WTC11 (cell line): ENCODE data around the gene PLEKHA3. TPM values are rescaled to one million over a fixed set of nuclear protein-coding genes. Genes with fewer than 3 reads are reported as not detected.

Experiments used
- ATF1 ChIP-seq: sonication (generic); formaldehyde crosslinking; IDR thresholded peaks from 2 replicates; pipeline ENCODE4 v1.8.1; 2023; ENCODE audit warnings: mild to moderate bottlenecking, moderate library complexity, missing genetic modification reagents
- ATF3 ChIP-seq: sonication (generic); formaldehyde crosslinking; conservative IDR thresholded peaks from 2 replicates; pipeline ENCODE4 v1.8.1; 2022; ENCODE audit warnings: mild to moderate bottlenecking, missing genetic modification reagents
- CREB1 ChIP-seq: sonication (generic); formaldehyde crosslinking; IDR thresholded peaks from 2 replicates; pipeline ENCODE4 v1.8.0; 2023; ENCODE audit warnings: mild to moderate bottlenecking, missing genetic modification reagents
- CTCF ChIP-seq: fragments of 200-600 bp; IDR thresholded peaks from 2 replicates; pipeline ENCODE4 v1.8.0; 2022; ENCODE audit warnings: antibody characterized with exemption
- ELF4 ChIP-seq: sonication (generic); formaldehyde crosslinking; IDR thresholded peaks from 2 replicates; pipeline ENCODE4 v1.8.1; 2022; ENCODE audit warnings: low read depth, mild to moderate bottlenecking, moderate library complexity, missing genetic modification reagents
- EMX1 ChIP-seq: fragments of 250-450 bp; sonication (Bioruptor Pico); IDR thresholded peaks from 2 replicates; pipeline ENCODE4 v1.8.0; 2021; ENCODE audit warnings: mild to moderate bottlenecking
- GABPB1 ChIP-seq: sonication (generic); formaldehyde crosslinking; IDR thresholded peaks from 2 replicates; pipeline ENCODE4 v1.8.1; 2023; ENCODE audit warnings: mild to moderate bottlenecking, missing genetic modification reagents
- HMGXB4 ChIP-seq: sonication (generic); formaldehyde crosslinking; IDR thresholded peaks from 2 replicates; pipeline ENCODE4 v1.8.1; 2023; ENCODE audit warnings: mild to moderate bottlenecking, moderate library complexity, missing genetic modification reagents
- JAZF1 ChIP-seq: fragments of 250-450 bp; sonication (Bioruptor Pico); IDR thresholded peaks from 2 replicates; pipeline ENCODE4 v1.9.0; 2021; ENCODE audit warnings: moderate library complexity, mild to moderate bottlenecking, inconsistent platforms
- NFATC4 ChIP-seq: fragments of 250-450 bp; sonication (Bioruptor Pico); IDR thresholded peaks from 2 replicates; pipeline ENCODE4 v1.9.0; 2021; ENCODE audit warnings: mild to moderate bottlenecking
- NFYB ChIP-seq: sonication (generic); formaldehyde crosslinking; conservative IDR thresholded peaks from 2 replicates; pipeline ENCODE4 v1.8.0; 2022; ENCODE audit warnings: low read depth, missing genetic modification reagents
- SP1 ChIP-seq: sonication (generic); formaldehyde crosslinking; conservative IDR thresholded peaks from 2 replicates; pipeline ENCODE4 v1.8.1; 2022; ENCODE audit warnings: missing genetic modification reagents
- ZNF263 ChIP-seq: sonication (generic); formaldehyde crosslinking; IDR thresholded peaks from 2 replicates; pipeline ENCODE4 v1.8.1; 2022; ENCODE audit warnings: low read depth, mild to moderate bottlenecking, moderate library complexity, missing genetic modification reagents
- total RNA-seq: library from RNA; stranded (reverse); gene quantifications from 3 replicates; pipeline ENCODE4 v1.2.3, GENCODE V29; 2021
- TF ChIP-seq, protein P1 (sequence below): fragments of 250-450 bp; sonication (Bioruptor Pico); IDR thresholded peaks from 2 replicates; pipeline ENCODE4 v1.9.0; 2021; ENCODE audit warnings: mild to moderate bottlenecking
- TF ChIP-seq, protein P2 (sequence below): sonication (generic); formaldehyde crosslinking; IDR thresholded peaks from 2 replicates; pipeline ENCODE4 v1.8.1; 2022; ENCODE audit warnings: low read depth, mild to moderate bottlenecking, moderate library complexity, missing genetic modification reagents, borderline replicate concordance
- TF ChIP-seq, protein P3 (sequence below): sonication (generic); formaldehyde crosslinking; IDR thresholded peaks from 2 replicates; pipeline ENCODE4 v1.8.0; 2023; ENCODE audit warnings: missing genetic modification reagents, mild to moderate bottlenecking, borderline replicate concordance
- TF ChIP-seq, protein P4 (sequence below): fragments of 250-450 bp; sonication (Bioruptor Pico); IDR thresholded peaks from 2 replicates; pipeline ENCODE4 v1.9.0; 2021; ENCODE audit warnings: mild to moderate bottlenecking

PLEKHA3 gene
- total RNA-seq, 1 experiment from 2014 or later = 18.7 TPM

DNA sequence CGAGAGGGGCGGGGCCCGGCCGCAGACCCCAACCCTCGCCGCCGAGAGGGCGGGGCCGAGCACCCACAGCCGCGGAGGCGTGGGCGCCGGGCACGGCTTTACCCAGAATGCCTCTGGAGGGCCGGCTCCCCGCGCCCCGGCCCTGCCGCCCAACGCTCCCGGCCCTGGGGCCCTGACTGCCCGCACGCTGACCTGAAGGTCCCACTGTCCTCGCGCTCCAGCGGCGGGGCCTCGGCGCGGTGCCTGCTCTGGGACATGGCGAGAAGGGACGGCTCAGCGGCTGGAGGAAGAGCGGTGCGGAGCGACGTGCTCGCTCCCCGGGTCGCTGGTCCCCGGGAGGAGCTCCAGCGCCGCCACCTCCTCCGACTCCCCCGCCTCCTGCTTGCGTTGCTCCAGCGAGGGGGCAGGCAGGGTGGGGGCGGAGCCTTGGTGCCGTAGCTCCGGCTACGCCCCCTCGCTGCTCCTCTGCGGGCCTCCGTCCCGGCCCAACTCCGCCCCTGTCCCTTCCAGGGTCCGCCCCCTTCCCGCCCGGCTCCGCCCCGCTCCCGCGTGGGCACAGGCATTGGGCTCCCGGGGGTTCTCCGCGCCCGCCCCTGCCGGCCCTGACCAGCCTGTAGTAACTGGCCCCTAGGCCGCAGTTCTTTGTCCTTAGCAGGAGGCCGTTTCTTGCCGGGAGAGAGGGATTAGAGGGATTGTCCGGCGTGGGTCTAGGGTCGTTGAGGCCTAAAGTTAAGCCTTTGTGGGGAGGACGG is 29.3 kb upstream of the PLEKHA3 start, which contains the start of the genes PJVK and PRKRA (continued):
- no peak for TF ChIP-seq ELF4 (CRISPR knock-in tag)
- TF ChIP-seq NFATC4 (CRISPR knock-in tag) = no peak; the same call in 1 of the 2 replicates
- TF ChIP-seq CREB1 (CRISPR knock-in tag) = no peak; the same call in 1 of the 2 replicates
- 0 out of 2 replicates have a peak, but pooled peaks have one; percentile 49 for TF ChIP-seq EMX1 (CRISPR knock-in tag)
- TF ChIP-seq, protein P1, sequence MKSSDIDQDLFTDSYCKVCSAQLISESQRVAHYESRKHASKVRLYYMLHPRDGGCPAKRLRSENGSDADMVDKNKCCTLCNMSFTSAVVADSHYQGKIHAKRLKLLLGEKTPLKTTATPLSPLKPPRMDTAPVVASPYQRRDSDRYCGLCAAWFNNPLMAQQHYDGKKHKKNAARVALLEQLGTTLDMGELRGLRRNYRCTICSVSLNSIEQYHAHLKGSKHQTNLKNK = peak; percentile 64; the same call in 1 of the 2 replicates
- TF ChIP-seq HMGXB4 (CRISPR knock-in tag) = peak; percentile 73; the same call in 1 of the 2 replicates
- no peak for TF ChIP-seq NFYB
- TF ChIP-seq, protein P2, sequence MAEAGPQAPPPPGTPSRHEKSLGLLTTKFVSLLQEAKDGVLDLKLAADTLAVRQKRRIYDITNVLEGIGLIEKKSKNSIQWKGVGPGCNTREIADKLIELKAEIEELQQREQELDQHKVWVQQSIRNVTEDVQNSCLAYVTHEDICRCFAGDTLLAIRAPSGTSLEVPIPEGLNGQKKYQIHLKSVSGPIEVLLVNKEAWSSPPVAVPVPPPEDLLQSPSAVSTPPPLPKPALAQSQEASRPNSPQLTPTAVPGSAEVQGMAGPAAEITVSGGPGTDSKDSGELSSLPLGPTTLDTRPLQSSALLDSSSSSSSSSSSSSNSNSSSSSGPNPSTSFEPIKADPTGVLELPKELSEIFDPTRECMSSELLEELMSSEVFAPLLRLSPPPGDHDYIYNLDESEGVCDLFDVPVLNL (CRISPR knock-in tag) = no peak
- TF ChIP-seq, protein P3, sequence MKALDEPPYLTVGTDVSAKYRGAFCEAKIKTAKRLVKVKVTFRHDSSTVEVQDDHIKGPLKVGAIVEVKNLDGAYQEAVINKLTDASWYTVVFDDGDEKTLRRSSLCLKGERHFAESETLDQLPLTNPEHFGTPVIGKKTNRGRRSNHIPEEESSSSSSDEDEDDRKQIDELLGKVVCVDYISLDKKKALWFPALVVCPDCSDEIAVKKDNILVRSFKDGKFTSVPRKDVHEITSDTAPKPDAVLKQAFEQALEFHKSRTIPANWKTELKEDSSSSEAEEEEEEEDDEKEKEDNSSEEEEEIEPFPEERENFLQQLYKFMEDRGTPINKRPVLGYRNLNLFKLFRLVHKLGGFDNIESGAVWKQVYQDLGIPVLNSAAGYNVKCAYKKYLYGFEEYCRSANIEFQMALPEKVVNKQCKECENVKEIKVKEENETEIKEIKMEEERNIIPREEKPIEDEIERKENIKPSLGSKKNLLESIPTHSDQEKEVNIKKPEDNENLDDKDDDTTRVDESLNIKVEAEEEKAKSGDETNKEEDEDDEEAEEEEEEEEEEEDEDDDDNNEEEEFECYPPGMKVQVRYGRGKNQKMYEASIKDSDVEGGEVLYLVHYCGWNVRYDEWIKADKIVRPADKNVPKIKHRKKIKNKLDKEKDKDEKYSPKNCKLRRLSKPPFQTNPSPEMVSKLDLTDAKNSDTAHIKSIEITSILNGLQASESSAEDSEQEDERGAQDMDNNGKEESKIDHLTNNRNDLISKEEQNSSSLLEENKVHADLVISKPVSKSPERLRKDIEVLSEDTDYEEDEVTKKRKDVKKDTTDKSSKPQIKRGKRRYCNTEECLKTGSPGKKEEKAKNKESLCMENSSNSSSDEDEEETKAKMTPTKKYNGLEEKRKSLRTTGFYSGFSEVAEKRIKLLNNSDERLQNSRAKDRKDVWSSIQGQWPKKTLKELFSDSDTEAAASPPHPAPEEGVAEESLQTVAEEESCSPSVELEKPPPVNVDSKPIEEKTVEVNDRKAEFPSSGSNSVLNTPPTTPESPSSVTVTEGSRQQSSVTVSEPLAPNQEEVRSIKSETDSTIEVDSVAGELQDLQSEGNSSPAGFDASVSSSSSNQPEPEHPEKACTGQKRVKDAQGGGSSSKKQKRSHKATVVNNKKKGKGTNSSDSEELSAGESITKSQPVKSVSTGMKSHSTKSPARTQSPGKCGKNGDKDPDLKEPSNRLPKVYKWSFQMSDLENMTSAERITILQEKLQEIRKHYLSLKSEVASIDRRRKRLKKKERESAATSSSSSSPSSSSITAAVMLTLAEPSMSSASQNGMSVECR = no peak; the same call in 1 of the 2 replicates
- TF ChIP-seq, protein P4, sequence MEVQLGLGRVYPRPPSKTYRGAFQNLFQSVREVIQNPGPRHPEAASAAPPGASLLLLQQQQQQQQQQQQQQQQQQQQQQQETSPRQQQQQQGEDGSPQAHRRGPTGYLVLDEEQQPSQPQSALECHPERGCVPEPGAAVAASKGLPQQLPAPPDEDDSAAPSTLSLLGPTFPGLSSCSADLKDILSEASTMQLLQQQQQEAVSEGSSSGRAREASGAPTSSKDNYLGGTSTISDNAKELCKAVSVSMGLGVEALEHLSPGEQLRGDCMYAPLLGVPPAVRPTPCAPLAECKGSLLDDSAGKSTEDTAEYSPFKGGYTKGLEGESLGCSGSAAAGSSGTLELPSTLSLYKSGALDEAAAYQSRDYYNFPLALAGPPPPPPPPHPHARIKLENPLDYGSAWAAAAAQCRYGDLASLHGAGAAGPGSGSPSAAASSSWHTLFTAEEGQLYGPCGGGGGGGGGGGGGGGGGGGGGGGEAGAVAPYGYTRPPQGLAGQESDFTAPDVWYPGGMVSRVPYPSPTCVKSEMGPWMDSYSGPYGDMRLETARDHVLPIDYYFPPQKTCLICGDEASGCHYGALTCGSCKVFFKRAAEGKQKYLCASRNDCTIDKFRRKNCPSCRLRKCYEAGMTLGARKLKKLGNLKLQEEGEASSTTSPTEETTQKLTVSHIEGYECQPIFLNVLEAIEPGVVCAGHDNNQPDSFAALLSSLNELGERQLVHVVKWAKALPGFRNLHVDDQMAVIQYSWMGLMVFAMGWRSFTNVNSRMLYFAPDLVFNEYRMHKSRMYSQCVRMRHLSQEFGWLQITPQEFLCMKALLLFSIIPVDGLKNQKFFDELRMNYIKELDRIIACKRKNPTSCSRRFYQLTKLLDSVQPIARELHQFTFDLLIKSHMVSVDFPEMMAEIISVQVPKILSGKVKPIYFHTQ (CRISPR knock-in tag) = peak; percentile 67; the same call in 1 of the 2 replicates
- no peak for TF ChIP-seq ATF3 (CRISPR knock-in tag)
- no peak for TF ChIP-seq JAZF1 (CRISPR knock-in tag)
- no peak; the same call in 1 of the 2 replicates for TF ChIP-seq SP1 (CRISPR knock-in tag)
- TF ChIP-seq GABPB1 = peak; percentile 79
- peak; percentile 15; the same call in 1 of the 2 replicates for TF ChIP-seq ZNF263
- no peak for TF ChIP-seq ATF1 (CRISPR knock-in tag)
- no peak for TF ChIP-seq CTCF
